GM13976 (cell line): ENCODE results near the gene MPPED2.

Experiments
- DNase-seq: peaks from one replicate; pipeline ENCODE4 v3.0.0; 2012; ENCODE audit warnings: low spot score
- in situ Hi-C: fragments of 300-500 bp; cut with MboI; formaldehyde crosslinking; loops from one replicate; pipeline ENCODE4 v1.12.0; 2022; ENCODE audit warnings: low sequenced_read_pairs, mixed read lengths, inconsistent platforms; ENCODE audit not compliant: unreplicated experiment
- TF ChIP-seq, protein P1 (sequence below): IDR thresholded peaks from 2 replicates; pipeline ENCODE4 v1.5.1; 2012; ENCODE audit warnings: borderline replicate concordance, mild to moderate bottlenecking; ENCODE audit not compliant: insufficient read depth; ENCODE audit errors: extremely low read depth, missing control alignments, control extremely low read depth

Gene MPPED2

DNA sequence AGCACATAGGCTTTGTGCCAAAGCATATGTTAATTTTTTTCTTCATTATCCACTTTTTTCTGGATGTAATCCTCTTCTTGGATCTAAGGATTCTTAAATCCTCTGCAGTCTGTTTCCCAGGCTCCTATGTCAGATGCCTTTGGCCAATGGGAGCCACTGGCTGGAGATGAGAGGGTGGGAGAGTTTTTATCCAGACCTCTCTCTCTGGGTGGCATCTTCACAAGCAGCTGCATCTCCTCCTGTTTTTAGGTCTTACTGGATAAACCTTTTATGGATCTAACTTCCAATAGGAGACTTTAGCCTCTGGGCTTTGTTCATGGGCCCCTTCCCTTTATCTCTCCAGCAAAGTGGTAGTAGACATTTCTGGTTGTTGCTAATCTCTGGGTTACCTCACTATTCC, 22.4 kb upstream of the MPPED2 start:
- TF ChIP-seq, protein P1, sequence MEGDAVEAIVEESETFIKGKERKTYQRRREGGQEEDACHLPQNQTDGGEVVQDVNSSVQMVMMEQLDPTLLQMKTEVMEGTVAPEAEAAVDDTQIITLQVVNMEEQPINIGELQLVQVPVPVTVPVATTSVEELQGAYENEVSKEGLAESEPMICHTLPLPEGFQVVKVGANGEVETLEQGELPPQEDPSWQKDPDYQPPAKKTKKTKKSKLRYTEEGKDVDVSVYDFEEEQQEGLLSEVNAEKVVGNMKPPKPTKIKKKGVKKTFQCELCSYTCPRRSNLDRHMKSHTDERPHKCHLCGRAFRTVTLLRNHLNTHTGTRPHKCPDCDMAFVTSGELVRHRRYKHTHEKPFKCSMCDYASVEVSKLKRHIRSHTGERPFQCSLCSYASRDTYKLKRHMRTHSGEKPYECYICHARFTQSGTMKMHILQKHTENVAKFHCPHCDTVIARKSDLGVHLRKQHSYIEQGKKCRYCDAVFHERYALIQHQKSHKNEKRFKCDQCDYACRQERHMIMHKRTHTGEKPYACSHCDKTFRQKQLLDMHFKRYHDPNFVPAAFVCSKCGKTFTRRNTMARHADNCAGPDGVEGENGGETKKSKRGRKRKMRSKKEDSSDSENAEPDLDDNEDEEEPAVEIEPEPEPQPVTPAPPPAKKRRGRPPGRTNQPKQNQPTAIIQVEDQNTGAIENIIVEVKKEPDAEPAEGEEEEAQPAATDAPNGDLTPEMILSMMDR: no peak
- in situ Hi-C loops: no loop called here
- no peak for DNase-seq

DNA sequence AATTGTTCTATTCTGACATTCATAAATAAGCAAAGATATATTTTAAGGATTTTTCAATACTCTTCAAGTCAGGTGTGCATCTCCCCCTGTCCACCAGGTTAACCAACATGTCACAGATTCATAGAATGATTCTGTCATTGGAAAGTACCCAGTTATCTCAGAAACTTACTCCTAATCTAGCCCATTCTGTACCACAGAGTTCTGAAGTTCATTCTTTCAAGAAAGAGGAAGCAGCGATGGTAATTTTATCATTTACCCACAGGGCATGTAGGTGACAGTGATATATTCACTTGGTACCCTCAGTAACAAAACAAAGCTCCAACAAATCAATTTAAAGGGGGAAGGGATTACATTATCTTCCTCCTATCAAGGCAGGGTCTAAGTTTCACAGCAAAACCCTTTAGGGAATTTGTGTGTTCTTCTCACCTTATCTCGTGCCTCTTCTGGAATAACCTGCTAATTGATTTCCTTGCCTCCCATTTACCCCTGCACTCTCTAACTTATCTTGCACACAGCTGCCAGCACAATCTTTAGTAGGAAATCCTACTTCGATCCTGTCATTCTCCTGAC, 19.0 kb upstream of the MPPED2 start:
- no peak for DNase-seq
- TF ChIP-seq, protein P1: no peak
- in situ Hi-C loops: no loop called here

DNA sequence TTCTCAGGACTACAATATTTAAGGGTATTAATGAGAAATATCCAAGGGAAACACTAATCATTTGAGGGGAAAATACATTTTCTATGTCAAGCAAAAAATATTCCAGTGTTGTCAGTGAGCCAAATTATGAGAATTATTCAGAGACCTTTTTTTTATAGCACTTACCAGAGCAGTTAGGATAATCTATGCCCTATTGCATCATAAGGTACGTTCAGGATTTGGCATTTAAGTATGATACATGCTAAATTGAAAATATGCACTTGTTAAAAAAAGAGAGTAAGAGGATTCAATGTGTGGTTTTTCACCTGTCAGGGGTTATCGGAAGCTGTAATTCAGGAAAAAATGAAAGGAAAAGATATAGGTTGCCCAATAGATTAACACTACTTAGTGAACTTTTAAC, 17.2 kb upstream of the MPPED2 start:
- DNase-seq: no peak
- TF ChIP-seq, protein P1: no peak
- in situ Hi-C loops: no loop called here

DNA sequence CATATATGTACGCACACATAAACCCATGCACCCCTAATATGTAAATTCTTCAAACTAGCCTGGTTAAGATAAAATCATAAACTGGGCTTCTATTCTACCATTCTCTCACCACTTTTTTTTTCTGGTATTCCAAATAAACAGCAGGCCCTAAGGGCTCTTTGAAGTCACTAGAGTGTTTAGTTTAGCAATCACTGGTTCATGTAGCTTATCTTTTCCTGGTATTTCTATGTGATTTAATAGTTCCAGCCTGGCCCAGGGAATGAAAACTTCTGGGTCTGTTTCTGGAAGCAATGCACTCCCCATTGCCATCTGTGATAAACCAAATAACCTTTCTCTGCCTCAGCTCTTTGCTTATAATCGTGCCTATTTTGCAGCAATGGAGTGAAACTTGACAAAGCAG, 10.7 kb upstream of the MPPED2 start:
- in situ Hi-C loops: no loop called here
- DNase-seq: no peak

DNA sequence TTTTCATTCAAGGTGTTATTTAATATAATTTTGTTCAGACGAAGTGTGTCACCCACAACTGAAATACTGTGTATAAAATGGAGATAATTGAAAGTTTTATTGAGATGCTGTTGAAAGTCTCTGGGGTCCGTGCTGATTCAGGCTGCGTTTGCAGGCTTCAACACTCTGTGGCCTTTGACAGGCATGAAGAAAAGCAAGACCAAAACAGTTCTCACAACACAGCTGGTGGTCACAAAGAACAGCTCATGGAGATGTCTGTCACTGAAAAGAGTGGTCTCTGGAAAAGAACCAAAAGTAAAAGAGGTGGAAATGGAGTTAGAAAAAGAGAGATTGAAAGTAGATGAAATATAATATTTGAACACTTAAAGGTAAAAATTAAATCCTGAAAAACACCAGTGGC, 9.8 kb upstream of the MPPED2 start:
- no peak for DNase-seq
- TF ChIP-seq, protein P1: no peak
- in situ Hi-C loops: no loop called here

More for the DNA sequence above, 10.7 kb upstream of the MPPED2 start:
- TF ChIP-seq, protein P1: no peak

DNA sequence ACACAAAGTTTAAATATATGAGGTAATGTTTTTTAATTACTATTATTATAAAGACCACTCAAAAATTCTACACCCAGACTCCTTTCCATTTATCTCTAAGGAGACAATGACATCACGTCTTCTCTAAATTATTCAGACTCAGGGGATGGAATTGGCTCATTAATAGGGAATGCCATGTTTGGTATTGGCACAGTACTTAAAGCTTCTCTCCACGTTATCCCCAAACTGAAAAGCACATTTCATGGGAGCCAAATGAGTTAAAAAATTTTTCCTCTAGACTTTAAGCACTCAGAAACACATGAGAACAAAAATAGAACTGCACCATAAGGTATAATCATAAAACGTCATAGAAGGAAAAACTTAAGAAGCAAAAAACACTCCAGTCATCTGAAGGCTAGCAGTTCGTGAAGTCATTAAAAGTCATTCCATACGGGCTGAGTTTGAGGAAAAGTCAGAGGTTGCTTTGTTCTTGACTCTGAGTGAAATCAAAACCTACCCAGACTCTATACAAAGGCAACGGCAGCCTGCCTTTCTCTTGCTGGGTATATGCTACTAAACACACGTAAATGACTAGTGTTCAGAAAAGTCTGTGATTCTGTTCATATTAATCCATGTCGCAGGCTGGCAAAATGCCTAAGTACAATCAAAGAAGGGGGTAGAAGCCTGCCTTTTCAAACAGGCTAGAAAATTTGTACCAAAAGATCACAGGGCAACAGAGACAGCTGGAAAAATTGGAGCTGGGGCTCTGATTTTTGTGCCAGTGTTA, 8.7 kb upstream of the MPPED2 start:
- TF ChIP-seq, protein P1: no peak
- no peak for DNase-seq

More for the DNA sequence above, 8.7 kb upstream of the MPPED2 start:
- in situ Hi-C loops: no loop called here
